ENCODE results near the gene KRT86.

GRCh38 chr12:52244615-52244994 is 29.8 kb upstream of the KRT86 start:
- no peak for TF ChIP-seq PKNOX1 (IDR thresholded peaks at IDR 0.05)
- TF ChIP-seq BHLHE40 (IDR thresholded peaks at IDR 0.05; ENCODE audit: borderline replicate concordance): no peak
- TF ChIP-seq L3MBTL2 (conservative IDR thresholded peaks at IDR 0.05): no peak
- TF ChIP-seq FOXA1 (IDR thresholded peaks at IDR 0.05): no peak
- TF ChIP-seq FOXM1 (IDR thresholded peaks at IDR 0.05; ENCODE audit: borderline replicate concordance): no peak
- TF ChIP-seq ELF4 (IDR thresholded peaks at IDR 0.05): no peak
- no peak for TF ChIP-seq NFRKB (IDR thresholded peaks at IDR 0.05)
- TF ChIP-seq CTBP1 (IDR thresholded peaks at IDR 0.05; ENCODE audit: borderline replicate concordance): no peak
- TF ChIP-seq FOXK2 (IDR thresholded peaks at IDR 0.05): no peak
- TF ChIP-seq TARDBP (IDR thresholded peaks at IDR 0.05): no peak
